Hepatocyte (in vitro differentiated cells): Measurements from ENCODE around the gene CXCL3. TPM values are rescaled to one million over a fixed set of nuclear protein-coding genes. Genes with fewer than 3 reads are reported as not detected.

Experiments used
- DNase-seq: peaks from one replicate; pipeline ENCODE4 v3.0.0-alpha.2; 2016; ENCODE audit warnings: low spot score
- H2AFZ ChIP-seq: fragments of 200-600 bp; sonication (generic); 2 replicates; pipeline ENCODE4 v1.6.0; 2016; ENCODE audit warnings: antibody characterized with exemption, mild to moderate bottlenecking
- H3K27ac ChIP-seq: fragments of 200-600 bp; sonication (generic); 2 replicates; pipeline ENCODE4 v1.5.1; 2016; ENCODE audit warnings: mild to moderate bottlenecking
- H3K27me3 ChIP-seq: fragments of 200-600 bp; sonication (generic); 2 replicates; pipeline ENCODE4 v1.6.1; 2016
- H3K36me3 ChIP-seq: fragments of 200-600 bp; sonication (generic); replicated peaks from 2 replicates; pipeline ENCODE4 v1.5.1; 2016; ENCODE audit warnings: low read depth; ENCODE audit not compliant: insufficient read depth
- H3K4me1 ChIP-seq: fragments of 200-600 bp; sonication (generic); 2 replicates; pipeline ENCODE4 v1.5.1; 2016; ENCODE audit warnings: mild to moderate bottlenecking, moderate library complexity; ENCODE audit not compliant: insufficient read depth
- H3K4me2 ChIP-seq: fragments of 200-600 bp; sonication (generic); 2 replicates; pipeline ENCODE4 v1.6.0; 2016
- H3K4me3 ChIP-seq: fragments of 200-600 bp; sonication (generic); 2 replicates; pipeline ENCODE4 v1.5.1; 2016; ENCODE audit warnings: mild to moderate bottlenecking
- H3K79me2 ChIP-seq: fragments of 200-600 bp; sonication (generic); 2 replicates; pipeline ENCODE4 v1.6.0; 2017; ENCODE audit warnings: mild to moderate bottlenecking
- H3K9me2 ChIP-seq: fragments of 200-600 bp; sonication (generic); replicated peaks from 2 replicates; pipeline ENCODE4 v1.6.0; 2017; ENCODE audit warnings: mild to moderate bottlenecking; ENCODE audit not compliant: insufficient read depth
- H3K9me3 ChIP-seq: fragments of 200-600 bp; sonication (generic); 2 replicates; pipeline ENCODE4 v1.5.1; 2016; ENCODE audit warnings: low read depth, mild to moderate bottlenecking
- H4K20me1 ChIP-seq: fragments of 200-600 bp; sonication (generic); 2 replicates; pipeline ENCODE4 v1.6.0; 2016; ENCODE audit warnings: mild to moderate bottlenecking; ENCODE audit not compliant: insufficient read depth, poor library complexity, severe bottlenecking
- CTCF ChIP-seq: fragments of 200-600 bp; sonication (generic); IDR thresholded peaks from 2 replicates; pipeline ENCODE4 v1.5.1; 2016; ENCODE audit warnings: antibody characterized with exemption, mild to moderate bottlenecking; ENCODE audit not compliant: poor library complexity
- EZH2 ChIP-seq: fragments of 200-600 bp; sonication (generic); IDR thresholded peaks from 2 replicates; pipeline ENCODE4 v1.6.1; 2016; ENCODE audit warnings: antibody characterized with exemption, mild to moderate bottlenecking, borderline replicate concordance
- EZH2phosphoT487 ChIP-seq: fragments of 200-600 bp; sonication (generic); IDR thresholded peaks from one replicate; pipeline ENCODE4 v1.6.1; 2018; ENCODE audit warnings: antibody characterized with exemption, mild to moderate bottlenecking, low read depth, moderate library complexity; ENCODE audit not compliant: unreplicated experiment, severe bottlenecking
- WGBS: methylation state at CpG from one replicate; pipeline ENCODE4 v1.1.6; 2016; ENCODE audit warnings: low lambda C conversion rate; ENCODE audit errors: missing lambda C conversion rate; 5-methylcytosine and 5-hydroxymethylcytosine counted together
- polyA plus RNA-seq: library from polyadenylated mRNA; unstranded; fragments of >200 nt; fragmentation: Nextera tagmentation; extraction: Ambion mirVana; gene quantifications from 2 replicates; pipeline ENCODE4 v1.2.1, GENCODE V29; 2016
- total RNA-seq: library from RNA; depleted of rRNA; stranded (reverse); fragments of >200 nt; gene quantifications from 2 replicates; pipeline ENCODE4 v1.2.3, GENCODE V29; 2014

The CXCL3 gene
- total and polyA plus RNA-seq, 2 experiments from 2014 or later = 12.9 to 77.1 TPM

GRCh38 chr4:74013264-74013663, 25.2 kb downstream of the CXCL3 start:
- Histone ChIP-seq H3K9me3 (no peaks in the 10 kb centered on the region), H2AFZ (no peak overlapping the region), H3K27me3 (no peaks in the 10 kb centered on the region), H3K4me2 (no peak overlapping the region), H3K4me3 (no peak overlapping the region), H3K36me3 (no peaks in the 10 kb centered on the region), H3K9me2 (no peaks in the 10 kb centered on the region), H3K27ac (no peak overlapping the region), H4K20me1 (no peaks in the 10 kb centered on the region), H3K79me2 (no peaks in the 10 kb centered on the region), H3K4me1 (no peaks in the 10 kb centered on the region)
- WGBS = 57% methylated on average over 2 of the region's 2 CpGs
- no peak for DNase-seq
- no peak for TF ChIP-seq EZH2phosphoT487
- TF ChIP-seq CTCF = no peak
- no peak for TF ChIP-seq EZH2

GRCh38 chr4:74012130-74012529, 26.4 kb downstream of the CXCL3 start:
- Histone ChIP-seq H3K27me3 (no peaks in the 10 kb centered on the region), H3K79me2 (no peaks in the 10 kb centered on the region), H3K4me2 (no peak overlapping the region), H3K27ac (no peak overlapping the region), H3K4me3 (no peak overlapping the region), H4K20me1 (no peaks in the 10 kb centered on the region), H2AFZ (no peak overlapping the region), H3K36me3 (no peaks in the 10 kb centered on the region), H3K9me3 (no peaks in the 10 kb centered on the region), H3K4me1 (no peaks in the 10 kb centered on the region), H3K9me2 (no peaks in the 10 kb centered on the region)
- TF ChIP-seq EZH2phosphoT487 (no peak), EZH2 (no peak), CTCF (no peak)
- DNase-seq = no peak
- 91% methylated on average over 4 of the region's 4 CpGs for WGBS

- Histone ChIP-seq H2AFZ (no peak overlapping the region), H3K4me1 (peaks cover 9% of the 10 kb centered on the region), H3K9me3 (no peaks in the 10 kb centered on the region), H3K4me2 (no peak overlapping the region), H4K20me1 (no peaks in the 10 kb centered on the region), H3K9me2 (no peaks in the 10 kb centered on the region), H3K27me3 (no peaks in the 10 kb centered on the region), H3K79me2 (no peaks in the 10 kb centered on the region), H3K27ac (no peak overlapping the region), H3K4me3 (no peak overlapping the region), H3K36me3 (no peaks in the 10 kb centered on the region)
- 87% methylated on average over 3 of the region's 3 CpGs for WGBS
- TF ChIP-seq EZH2 = no peak
- no peak for TF ChIP-seq CTCF
- TF ChIP-seq EZH2phosphoT487 = no peak
- no peak for DNase-seq
Observed at GRCh38 chr4:74009307-74009706, 29.2 kb downstream of the CXCL3 start.

GRCh38 chr4:74006009-74006476, 32.4 kb downstream of the CXCL3 start:
- Histone ChIP-seq H4K20me1 (no peaks in the 10 kb centered on the region), H3K79me2 (no peaks in the 10 kb centered on the region), H3K27ac (peak overlapping the region; percentile 78), H2AFZ (no peak overlapping the region), H3K4me1 (peaks cover 9% of the 10 kb centered on the region), H3K9me2 (no peaks in the 10 kb centered on the region), H3K9me3 (no peaks in the 10 kb centered on the region), H3K4me3 (no peak overlapping the region), H3K4me2 (peak overlapping the region; percentile 29), H3K36me3 (no peaks in the 10 kb centered on the region), H3K27me3 (no peaks in the 10 kb centered on the region)
- 83% methylated on average over 2 of the region's 2 CpGs for WGBS
- no peak for TF ChIP-seq CTCF
- TF ChIP-seq EZH2 = no peak
- no peak for TF ChIP-seq EZH2phosphoT487
- no peak for DNase-seq
